Smooth muscle cell (in vitro differentiated cells): ENCODE results near the gene PDGFRB. TPM values are rescaled to one million over a fixed set of nuclear protein-coding genes. Genes with fewer than 3 reads are reported as not detected.

Experiments used
- DNase-seq: peaks from one replicate; lab custom pipeline; 2025; ENCODE audit not compliant: unreplicated experiment; lab: John Stamatoyannopoulos, UW
- H2AFZ ChIP-seq: fragments of 200-600 bp; sonication (generic); 2 replicates; pipeline ENCODE4 v1.6.0; 2016; ENCODE audit warnings: antibody characterized with exemption, low read depth, mild to moderate bottlenecking
- H3F3A ChIP-seq: fragments of 200-600 bp; sonication (generic); 2 replicates; pipeline ENCODE4 v1.6.0; 2017; ENCODE audit warnings: antibody characterized with exemption, low read depth
- H3K27ac ChIP-seq: fragments of 200-600 bp; sonication (generic); 2 replicates; pipeline ENCODE4 v1.5.1; 2016; ENCODE audit warnings: low read depth, mild to moderate bottlenecking
- H3K27me3 ChIP-seq: fragments of 200-600 bp; sonication (generic); 2 replicates; pipeline ENCODE4 v1.6.1; 2016; ENCODE audit warnings: low read depth, mild to moderate bottlenecking
- H3K36me3 ChIP-seq: fragments of 200-600 bp; sonication (generic); 2 replicates; pipeline ENCODE4 v1.5.1; 2016; ENCODE audit warnings: low read depth
- H3K4me1 ChIP-seq: fragments of 200-600 bp; sonication (generic); 2 replicates; pipeline ENCODE4 v1.5.1; 2016; ENCODE audit warnings: low read depth
- H3K4me2 ChIP-seq: fragments of 200-600 bp; sonication (generic); 2 replicates; pipeline ENCODE4 v1.6.0; 2016; ENCODE audit warnings: mild to moderate bottlenecking
- H3K4me3 ChIP-seq: fragments of 200-600 bp; sonication (generic); 2 replicates; pipeline ENCODE4 v1.5.1; 2016; ENCODE audit warnings: mild to moderate bottlenecking
- H3K79me2 ChIP-seq: fragments of 200-600 bp; sonication (generic); 2 replicates; pipeline ENCODE4 v1.6.0; 2016; ENCODE audit warnings: low read depth, mild to moderate bottlenecking
- H3K9ac ChIP-seq: fragments of 200-600 bp; sonication (generic); 2 replicates; pipeline ENCODE4 v1.6.0; 2016; ENCODE audit warnings: low read depth
- H3K9me3 ChIP-seq: fragments of 200-600 bp; sonication (generic); replicated peaks from 2 replicates; pipeline ENCODE4 v1.5.1; 2016; ENCODE audit warnings: low read depth
- H4K20me1 ChIP-seq: fragments of 200-600 bp; sonication (generic); 2 replicates; pipeline ENCODE4 v1.6.0; 2016; ENCODE audit warnings: low read depth
- WGBS: methylation state at CpG from one replicate; pipeline ENCODE4 v1.1.7; 2016; ENCODE audit warnings: low lambda C conversion rate; 5-methylcytosine and 5-hydroxymethylcytosine counted together
- polyA plus RNA-seq: library from polyadenylated mRNA; unstranded; fragments of >200 nt; fragmentation: Nextera tagmentation; extraction: Ambion mirVana; gene quantifications from 2 replicates; pipeline ENCODE4 v1.2.1, GENCODE V29; 2016
- total RNA-seq: library from RNA; depleted of rRNA; stranded (reverse); fragments of >200 nt; gene quantifications from 2 replicates; pipeline ENCODE4 v1.2.3, GENCODE V29; 2014
- TF ChIP-seq, protein P1 (sequence below): fragments of 200-600 bp; sonication (generic); IDR thresholded peaks from 2 replicates; pipeline ENCODE4 v1.5.1; 2017; ENCODE audit warnings: borderline replicate concordance, mild to moderate bottlenecking, antibody characterized with exemption; ENCODE audit not compliant: insufficient read depth, poor library complexity, severe bottlenecking

Gene PDGFRB
- total and polyA plus RNA-seq, 2 experiments from 2014 or later = 370 to 522 TPM

DNA sequence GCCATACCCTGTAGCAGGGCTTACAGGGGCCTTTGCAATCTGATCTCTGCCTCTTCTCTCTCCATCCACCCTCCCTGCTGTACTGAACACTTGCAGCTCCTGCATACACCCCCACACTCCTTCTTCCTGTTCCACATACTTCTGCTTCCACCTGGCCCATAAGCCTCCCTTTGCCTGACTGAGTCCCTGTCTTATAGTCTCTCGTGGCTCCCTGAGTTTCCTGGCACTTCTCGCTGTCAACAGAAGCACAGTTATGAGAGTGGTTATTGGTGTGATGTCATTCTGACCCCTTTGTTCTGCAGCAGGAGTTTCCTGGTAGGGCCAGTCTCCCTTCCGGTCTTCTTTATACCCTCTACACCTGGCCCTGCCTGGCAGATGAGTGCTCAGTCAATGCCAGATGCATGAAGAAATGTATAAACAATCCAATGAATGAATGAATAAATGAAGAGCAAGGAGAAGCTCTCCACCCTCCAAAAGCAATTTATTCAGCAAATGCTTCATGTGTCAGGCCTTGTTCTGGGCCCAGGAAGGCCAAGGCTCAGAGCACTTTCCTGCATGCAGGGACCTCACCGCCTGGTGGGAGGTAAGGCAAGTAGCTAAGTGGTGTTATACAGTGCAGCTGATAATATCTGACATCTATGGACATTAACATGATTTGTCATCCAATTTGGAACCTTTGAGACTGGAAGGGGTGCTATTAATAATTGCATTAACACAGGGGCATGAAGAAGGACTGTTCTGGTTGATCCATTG, 48.8 kb downstream of the PDGFRB start:
- Histone ChIP-seq H3K9ac (no peak overlapping the region), H4K20me1 (no peaks in the 10 kb centered on the region), H3K79me2 (no peaks in the 10 kb centered on the region), H3K4me2 (no peak overlapping the region), H3K4me3 (no peak overlapping the region), H3F3A (peaks cover 31% of the 10 kb centered on the region), H3K36me3 (no peaks in the 10 kb centered on the region), H3K27me3 (no peaks in the 10 kb centered on the region), H3K27ac (peak overlapping the region; percentile 98), H3K4me1 (peaks cover 9% of the 10 kb centered on the region), H2AFZ (no peak overlapping the region), H3K9me3 (no peaks in the 10 kb centered on the region)
- no peak for DNase-seq
- TF ChIP-seq, protein P1, sequence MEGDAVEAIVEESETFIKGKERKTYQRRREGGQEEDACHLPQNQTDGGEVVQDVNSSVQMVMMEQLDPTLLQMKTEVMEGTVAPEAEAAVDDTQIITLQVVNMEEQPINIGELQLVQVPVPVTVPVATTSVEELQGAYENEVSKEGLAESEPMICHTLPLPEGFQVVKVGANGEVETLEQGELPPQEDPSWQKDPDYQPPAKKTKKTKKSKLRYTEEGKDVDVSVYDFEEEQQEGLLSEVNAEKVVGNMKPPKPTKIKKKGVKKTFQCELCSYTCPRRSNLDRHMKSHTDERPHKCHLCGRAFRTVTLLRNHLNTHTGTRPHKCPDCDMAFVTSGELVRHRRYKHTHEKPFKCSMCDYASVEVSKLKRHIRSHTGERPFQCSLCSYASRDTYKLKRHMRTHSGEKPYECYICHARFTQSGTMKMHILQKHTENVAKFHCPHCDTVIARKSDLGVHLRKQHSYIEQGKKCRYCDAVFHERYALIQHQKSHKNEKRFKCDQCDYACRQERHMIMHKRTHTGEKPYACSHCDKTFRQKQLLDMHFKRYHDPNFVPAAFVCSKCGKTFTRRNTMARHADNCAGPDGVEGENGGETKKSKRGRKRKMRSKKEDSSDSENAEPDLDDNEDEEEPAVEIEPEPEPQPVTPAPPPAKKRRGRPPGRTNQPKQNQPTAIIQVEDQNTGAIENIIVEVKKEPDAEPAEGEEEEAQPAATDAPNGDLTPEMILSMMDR = no peak
- 60% methylated on average over 4 of the region's 4 CpGs for WGBS

DNA sequence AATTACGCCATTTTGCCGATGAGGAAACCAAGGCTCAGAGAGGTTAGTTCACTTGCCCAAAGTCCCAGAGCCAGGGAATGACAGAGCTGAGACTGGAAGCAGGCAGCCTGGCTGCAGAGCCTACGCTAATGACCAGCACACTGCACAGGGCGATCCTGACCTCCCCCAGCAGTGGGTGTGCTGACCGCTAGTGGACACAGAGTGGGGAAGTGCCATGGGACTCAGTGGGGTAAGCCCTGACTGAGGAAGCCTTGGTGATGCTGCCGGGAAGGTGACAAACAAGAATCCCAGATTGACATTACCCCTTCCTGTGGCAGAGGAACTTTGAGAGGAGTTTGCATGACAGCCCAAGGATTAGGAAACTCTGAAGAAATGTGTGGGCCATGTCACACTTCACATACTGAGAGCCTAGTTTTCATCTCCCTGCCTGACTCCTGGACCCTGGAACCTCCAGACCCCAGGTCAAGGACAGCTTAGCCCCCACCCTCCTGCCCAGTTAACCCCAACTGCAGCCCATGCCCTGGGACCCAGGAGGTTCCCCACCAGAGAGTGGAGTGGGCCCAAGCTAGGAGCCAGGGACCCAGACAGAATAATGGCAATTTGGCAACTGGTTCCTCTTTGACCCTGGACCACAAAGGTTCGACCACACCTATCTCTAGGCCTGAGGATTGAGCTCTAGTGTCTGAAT, 49.6 kb downstream of the PDGFRB start:
- no peak for DNase-seq
- no peak overlapping the region for H3K4me2 ChIP-seq
- no peaks in the 10 kb centered on the region for H3K79me2 ChIP-seq
- peaks cover under 1% of the 10 kb centered on the region for H3K4me1 ChIP-seq
- H2AFZ ChIP-seq = no peak overlapping the region
- no peak overlapping the region for H3K4me3 ChIP-seq
- H3F3A ChIP-seq = peaks cover 23% of the 10 kb centered on the region
- 93% methylated on average over 7 of the region's 7 CpGs for WGBS
- no peak overlapping the region for H3K9ac ChIP-seq
- no peaks in the 10 kb centered on the region for H3K36me3 ChIP-seq
- H3K27ac ChIP-seq = no peak overlapping the region
- H3K9me3 ChIP-seq = no peaks in the 10 kb centered on the region
- H4K20me1 ChIP-seq = no peaks in the 10 kb centered on the region
- H3K27me3 ChIP-seq = no peaks in the 10 kb centered on the region
- TF ChIP-seq, protein P1 = no peak

DNA sequence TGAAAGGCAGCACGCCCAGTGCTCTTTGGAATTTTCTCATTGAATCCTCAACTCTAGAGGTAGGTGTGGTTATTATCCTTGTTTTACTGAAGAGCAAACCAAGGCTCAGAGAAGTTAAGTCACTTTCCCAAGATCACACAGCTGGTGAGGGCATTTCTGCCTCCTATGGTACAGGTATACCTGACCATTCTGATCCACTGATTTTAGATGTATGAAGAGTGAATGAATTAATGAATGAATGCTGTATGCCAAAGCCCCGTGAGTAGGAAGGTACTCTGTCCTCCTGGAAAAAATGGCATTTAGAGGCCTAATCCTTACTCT, 51.1 kb downstream of the PDGFRB start:
- Histone ChIP-seq H3K27me3 (no peaks in the 10 kb centered on the region), H3K79me2 (no peaks in the 10 kb centered on the region), H2AFZ (no peak overlapping the region), H4K20me1 (no peaks in the 10 kb centered on the region), H3K4me2 (no peak overlapping the region), H3K36me3 (no peaks in the 10 kb centered on the region), H3F3A (peaks cover 13% of the 10 kb centered on the region), H3K4me3 (no peak overlapping the region), H3K9ac (no peak overlapping the region), H3K4me1 (no peaks in the 10 kb centered on the region), H3K27ac (no peak overlapping the region), H3K9me3 (no peaks in the 10 kb centered on the region)
- 100% methylated on average over 2 of the region's 2 CpGs for WGBS
- DNase-seq = no peak
- TF ChIP-seq, protein P1 = no peak
